Sigmoid colon (tissue), 4 donors: Measurements from ENCODE around the gene TSSK2.

Experiments
- CTCF ChIP-seq, 4 experiments: fragments of 450-650 bp in 3 of 4; fragments of 200-600 bp in 1 of 4; IDR thresholded peaks; one replicate each; pipeline ENCODE4 v1.5.1; 2016 to 2019; ENCODE audit warnings: antibody characterized with exemption in 4 of 4, mild to moderate bottlenecking in 3 of 4, moderate library complexity in 2 of 4
- EP300 ChIP-seq, 4 donors: sonication (generic); formaldehyde crosslinking; IDR thresholded peaks; one replicate each; pipeline ENCODE4 v1.6.1; 2017; ENCODE audit warnings: antibody characterized with exemption in 4 of 4
- POLR2AphosphoS5 ChIP-seq, 4 donors: sonication (generic); formaldehyde crosslinking; IDR thresholded peaks; one replicate each; pipeline ENCODE4 v1.6.1; 2017; ENCODE audit warnings: antibody characterized with exemption in 4 of 4

DNA sequence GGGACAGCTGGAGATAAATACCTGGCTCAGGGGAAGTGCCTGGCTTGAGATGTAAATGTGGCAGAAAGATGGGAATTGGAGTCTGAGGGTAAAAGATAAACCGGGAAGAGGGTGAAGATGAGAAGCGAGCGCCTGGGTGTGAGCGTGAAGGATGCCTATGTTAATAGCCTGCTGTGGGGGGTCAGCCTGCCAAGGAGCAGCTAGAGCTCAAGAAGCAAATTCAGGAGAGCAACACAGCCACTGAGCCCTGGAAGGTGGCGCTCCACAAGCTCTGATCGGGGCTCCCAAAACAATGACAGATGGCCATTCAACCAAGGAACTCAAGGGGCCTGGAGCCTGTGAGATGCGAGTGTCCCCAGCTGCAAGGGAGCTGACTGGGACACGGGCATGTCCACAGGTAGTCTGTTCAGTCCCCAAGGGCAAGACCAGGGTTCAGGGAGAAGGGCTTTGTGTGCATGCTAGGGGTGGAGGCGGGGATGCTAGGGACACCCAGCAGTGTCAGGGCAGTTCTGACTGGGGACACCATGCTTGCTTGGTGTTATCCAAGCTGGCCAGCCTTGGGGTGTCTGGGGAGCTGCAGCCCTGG, 16.2 kb downstream of the TSSK2 start:
- TF ChIP-seq POLR2AphosphoS5 (IDR thresholded peaks at IDR 0.05) (no peak), CTCF (IDR thresholded peaks at IDR 0.05) (no peak), EP300 (IDR thresholded peaks at IDR 0.05) (no peak)
